Mucosa of stomach (tissue), 1 donor: ENCODE results near the gene CEP20.

Experiments
- H3K27me3 ChIP-seq: one replicate; pipeline ENCODE4 v1.7.0; 2013; ENCODE audit warnings: mild to moderate bottlenecking, low read length; ENCODE audit not compliant: control insufficient read depth, insufficient read depth
- H3K36me3 ChIP-seq: one replicate; pipeline ENCODE4 v1.7.0; 2013; ENCODE audit warnings: low read length; ENCODE audit not compliant: control insufficient read depth, insufficient read depth
- H3K4me1 ChIP-seq: one replicate; pipeline ENCODE4 v1.7.0; 2013; ENCODE audit warnings: mild to moderate bottlenecking, low read length; ENCODE audit not compliant: control insufficient read depth, insufficient read depth
- H3K4me3 ChIP-seq: one replicate; pipeline ENCODE4 v1.7.0; 2013; ENCODE audit warnings: low read length
- H3K9ac ChIP-seq: one replicate; pipeline ENCODE4 v1.7.0; 2013; ENCODE audit warnings: mild to moderate bottlenecking, low read length, moderate library complexity
- H3K9me3 ChIP-seq: one replicate; pipeline ENCODE4 v1.7.0; 2013; ENCODE audit warnings: mild to moderate bottlenecking, low read length, moderate library complexity; ENCODE audit not compliant: control insufficient read depth
- donor health status: Pancreatic carcinoma.

The CEP20 gene

DNA sequence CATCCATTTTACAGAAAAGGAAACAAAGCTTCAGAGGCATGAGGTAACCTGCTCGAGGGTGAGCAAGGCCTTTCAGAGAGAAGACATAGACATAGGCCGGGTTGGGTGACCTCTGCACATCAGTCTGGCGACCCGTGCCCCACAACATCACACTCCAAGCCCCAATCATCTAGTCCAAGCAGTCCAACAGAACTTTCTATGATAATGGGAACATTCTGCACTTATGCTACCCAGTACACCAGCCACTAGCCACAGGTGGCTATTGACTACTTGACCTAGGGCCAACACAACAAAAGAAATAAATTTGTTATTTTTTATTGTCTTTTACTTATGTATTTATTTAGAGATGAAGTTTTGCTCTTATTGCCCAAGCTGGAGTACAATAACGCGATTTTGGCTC is 52.3 kb downstream of the CEP20 start:
- no peaks in the 10 kb centered on the region for H3K36me3 ChIP-seq
- H3K9me3 ChIP-seq, result no peaks in the 10 kb centered on the region
- no peaks in the 10 kb centered on the region for H3K27me3 ChIP-seq
- H3K9ac ChIP-seq, result no peak overlapping the region
- no peaks in the 10 kb centered on the region for H3K4me1 ChIP-seq
- H3K4me3 ChIP-seq, result no peak overlapping the region

DNA sequence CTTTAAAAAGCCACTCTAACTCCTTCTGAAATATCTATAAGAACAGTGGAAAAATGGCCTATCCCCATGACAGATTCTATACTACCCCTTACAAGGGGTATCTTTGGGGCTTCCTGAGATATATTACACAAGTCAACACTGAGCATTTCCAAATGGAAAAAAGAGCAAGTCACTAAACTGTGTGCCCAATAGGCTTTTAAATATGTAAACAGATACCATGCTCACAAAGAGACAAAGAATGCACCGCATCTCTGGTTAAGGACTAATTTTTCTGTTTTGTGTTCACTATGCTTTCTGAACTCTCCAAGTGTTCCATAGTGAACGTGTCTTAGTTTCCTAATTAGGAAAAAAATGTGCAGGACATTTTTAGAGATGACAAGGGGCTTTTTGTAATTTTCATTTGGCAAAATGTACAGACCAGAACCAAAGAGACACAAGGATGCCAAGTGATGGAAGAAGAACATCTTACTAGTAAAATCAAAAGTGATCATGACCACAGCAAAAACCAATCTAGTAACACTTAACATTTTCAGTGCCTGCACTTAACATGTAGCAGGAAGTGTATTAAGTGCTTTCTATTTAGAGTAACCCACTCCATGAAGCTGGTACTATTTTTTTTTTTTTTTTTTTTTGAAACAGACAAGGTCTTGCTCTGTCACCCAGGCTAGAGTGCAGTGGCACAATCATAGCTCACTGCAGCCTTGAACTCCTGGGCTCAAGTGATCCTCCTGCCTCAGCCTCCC is 53.1 kb downstream of the CEP20 start:
- H3K4me1 ChIP-seq, result no peaks in the 10 kb centered on the region
- no peaks in the 10 kb centered on the region for H3K27me3 ChIP-seq
- no peaks in the 10 kb centered on the region for H3K36me3 ChIP-seq
- H3K4me3 ChIP-seq, result no peak overlapping the region
- H3K9me3 ChIP-seq, result no peaks in the 10 kb centered on the region
- H3K9ac ChIP-seq, result no peak overlapping the region

DNA sequence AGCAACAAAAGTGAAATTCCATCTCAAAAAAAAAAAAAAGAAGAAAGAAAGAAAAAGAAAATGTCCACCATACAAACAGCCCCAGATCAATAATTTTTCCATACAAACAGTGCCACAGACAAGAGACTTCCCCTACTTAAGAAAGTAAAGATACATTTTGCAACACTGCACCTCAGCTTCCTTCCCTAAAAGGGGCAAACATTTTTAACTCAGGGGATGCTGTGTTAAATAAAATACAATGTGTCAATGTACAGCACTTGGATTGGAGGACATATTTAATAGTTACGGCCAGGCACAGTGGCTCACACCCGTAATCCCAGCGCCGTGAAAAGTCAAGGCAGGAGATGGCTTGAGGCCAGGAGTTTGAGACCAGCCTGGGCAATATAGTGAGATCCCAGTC is 53.9 kb downstream of the CEP20 start:
- no peaks in the 10 kb centered on the region for H3K4me1 ChIP-seq
- H3K36me3 ChIP-seq, result no peaks in the 10 kb centered on the region
- H3K9ac ChIP-seq, result no peak overlapping the region
- H3K4me3 ChIP-seq, result no peak overlapping the region
- H3K9me3 ChIP-seq, result no peaks in the 10 kb centered on the region
- H3K27me3 ChIP-seq, result no peaks in the 10 kb centered on the region

DNA sequence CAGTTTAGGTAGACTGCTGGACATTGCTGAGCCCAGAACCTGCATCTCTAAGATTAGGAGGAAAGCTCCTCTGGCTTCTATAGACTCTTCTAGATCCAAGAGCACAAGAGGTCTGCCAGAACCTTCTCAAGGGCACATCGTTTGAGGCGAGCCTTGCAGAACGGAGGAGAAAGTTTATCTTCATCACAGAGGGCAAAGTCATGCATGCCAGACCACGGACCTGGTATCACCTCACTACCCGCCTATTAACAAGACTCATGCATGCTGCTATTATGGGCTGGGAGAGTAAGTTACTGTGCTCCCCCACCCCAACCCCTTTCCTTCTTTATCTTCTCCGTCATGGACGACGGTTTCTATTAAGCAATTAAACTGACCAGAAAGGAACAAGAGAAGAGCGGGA is 54.9 kb downstream of the CEP20 start:
- H3K4me1 ChIP-seq, result no peaks in the 10 kb centered on the region
- no peak overlapping the region for H3K4me3 ChIP-seq

DNA sequence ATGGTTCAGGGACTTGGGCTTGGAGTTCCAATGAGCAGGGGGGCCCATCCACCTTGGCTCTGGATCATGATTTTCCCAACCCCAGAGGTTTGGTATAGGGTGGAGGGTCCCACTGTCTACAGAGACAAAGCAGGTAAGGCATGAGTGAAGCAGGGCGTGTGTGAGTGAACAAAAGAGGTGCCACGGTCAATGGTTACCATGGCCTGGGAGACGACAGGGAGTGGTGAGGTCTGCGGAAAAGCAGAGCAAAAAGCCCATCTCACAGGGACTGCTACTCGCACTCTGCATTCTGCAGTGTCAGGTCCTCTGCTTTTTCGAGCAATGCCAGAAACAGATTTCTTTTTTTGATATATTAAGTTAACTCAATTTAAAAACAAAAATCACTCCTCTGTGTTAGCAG is 56.2 kb downstream of the CEP20 start:
- Histone ChIP-seq H3K27me3 (no peaks in the 10 kb centered on the region), H3K4me1 (no peaks in the 10 kb centered on the region), H3K9ac (no peak overlapping the region), H3K36me3 (no peaks in the 10 kb centered on the region), H3K4me3 (no peak overlapping the region), H3K9me3 (no peaks in the 10 kb centered on the region)

More for the DNA sequence above, 54.9 kb downstream of the CEP20 start:
- no peaks in the 10 kb centered on the region for H3K27me3 ChIP-seq
- H3K9me3 ChIP-seq, result no peaks in the 10 kb centered on the region
- no peaks in the 10 kb centered on the region for H3K36me3 ChIP-seq
- no peak overlapping the region for H3K9ac ChIP-seq

DNA sequence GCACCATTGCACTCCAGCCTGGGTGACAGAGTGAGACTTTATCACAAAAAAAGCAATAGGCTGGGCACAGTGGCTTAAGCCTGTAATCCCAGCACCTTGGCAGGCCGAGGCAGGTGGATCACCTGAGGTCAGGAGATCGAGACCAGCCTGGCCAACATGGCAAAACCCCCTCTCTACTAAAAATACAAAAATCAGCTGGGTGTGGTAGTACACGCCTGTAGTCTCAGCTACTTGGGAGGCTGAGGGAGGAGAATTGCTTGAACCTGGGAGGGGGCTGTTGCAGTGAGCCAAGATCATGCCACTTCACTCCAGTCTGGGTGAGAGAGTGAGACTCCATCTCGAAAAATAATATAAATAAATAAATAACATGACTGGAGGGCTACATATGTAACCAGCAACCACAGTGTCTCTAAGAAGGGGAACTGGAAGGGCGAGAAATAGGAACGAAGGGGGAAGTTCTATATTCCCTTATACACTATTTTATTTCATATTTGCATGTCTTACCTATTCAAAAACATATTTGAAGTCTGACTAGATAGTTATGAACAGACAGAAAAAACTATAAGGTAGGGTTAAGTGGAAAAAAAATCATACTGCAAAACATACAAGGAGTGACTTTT is 57.5 kb downstream of the CEP20 start:
- no peak overlapping the region for H3K9ac ChIP-seq
- no peaks in the 10 kb centered on the region for H3K9me3 ChIP-seq
- H3K27me3 ChIP-seq, result no peaks in the 10 kb centered on the region
- no peaks in the 10 kb centered on the region for H3K4me1 ChIP-seq
- H3K4me3 ChIP-seq, result no peak overlapping the region
- H3K36me3 ChIP-seq, result no peaks in the 10 kb centered on the region

DNA sequence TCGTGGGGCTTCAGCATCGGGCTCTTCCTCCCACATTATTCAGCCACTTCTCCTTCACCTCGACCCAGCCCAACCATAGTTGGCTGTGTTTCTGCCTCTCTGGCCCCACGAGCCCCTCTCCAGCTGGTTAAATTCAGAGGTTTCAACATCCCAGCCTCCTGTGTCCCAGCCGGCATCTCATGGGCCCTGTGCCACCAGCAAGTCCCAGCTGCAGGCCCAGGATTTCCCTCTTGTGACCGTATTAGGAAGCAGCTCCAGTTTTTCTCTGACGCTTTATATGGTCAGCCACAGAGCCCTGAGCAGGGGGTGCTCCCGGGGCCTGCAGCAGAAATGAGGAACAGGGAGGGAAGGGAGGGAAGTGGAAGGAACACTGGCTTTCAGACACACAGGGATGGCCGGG is 58.9 kb downstream of the CEP20 start:
- H3K4me3 ChIP-seq, result no peak overlapping the region
- H3K9me3 ChIP-seq, result no peaks in the 10 kb centered on the region
- H3K4me1 ChIP-seq, result no peaks in the 10 kb centered on the region
- H3K27me3 ChIP-seq, result no peaks in the 10 kb centered on the region
- H3K9ac ChIP-seq, result no peak overlapping the region
- no peaks in the 10 kb centered on the region for H3K36me3 ChIP-seq

DNA sequence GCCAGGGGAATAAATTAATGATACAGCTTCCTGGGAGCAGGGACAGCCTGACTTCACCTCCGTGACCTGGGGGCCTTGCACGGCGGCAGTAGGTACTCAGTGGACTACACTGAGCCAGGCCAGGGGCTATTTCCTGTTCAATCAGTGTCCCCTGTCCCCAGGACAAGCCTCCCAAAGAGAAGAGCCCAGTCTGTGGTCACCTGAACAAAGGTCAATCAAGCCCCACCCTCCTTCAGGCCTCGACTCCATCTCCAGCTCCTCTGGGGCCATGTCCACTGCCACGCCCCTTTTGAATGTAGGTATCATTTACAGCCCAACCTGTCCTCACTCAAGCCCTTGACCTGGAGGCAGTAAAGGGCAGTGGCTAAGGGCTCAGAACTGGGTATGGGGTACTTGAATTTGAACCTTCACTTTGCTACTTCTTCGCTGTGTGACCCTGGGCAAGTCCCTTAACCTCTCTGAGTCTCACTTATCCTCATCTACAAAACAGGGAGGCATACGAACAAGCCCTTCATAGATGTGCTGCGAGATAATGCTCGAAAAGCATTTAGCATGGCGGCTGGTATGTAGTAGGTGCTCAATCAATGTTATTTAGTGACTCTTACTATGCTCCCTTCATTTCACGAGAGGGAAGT is 60.6 kb downstream of the CEP20 start:
- Histone ChIP-seq H3K4me3 (no peak overlapping the region), H3K27me3 (no peaks in the 10 kb centered on the region), H3K36me3 (no peaks in the 10 kb centered on the region), H3K9me3 (no peaks in the 10 kb centered on the region), H3K9ac (no peak overlapping the region), H3K4me1 (no peaks in the 10 kb centered on the region)

DNA sequence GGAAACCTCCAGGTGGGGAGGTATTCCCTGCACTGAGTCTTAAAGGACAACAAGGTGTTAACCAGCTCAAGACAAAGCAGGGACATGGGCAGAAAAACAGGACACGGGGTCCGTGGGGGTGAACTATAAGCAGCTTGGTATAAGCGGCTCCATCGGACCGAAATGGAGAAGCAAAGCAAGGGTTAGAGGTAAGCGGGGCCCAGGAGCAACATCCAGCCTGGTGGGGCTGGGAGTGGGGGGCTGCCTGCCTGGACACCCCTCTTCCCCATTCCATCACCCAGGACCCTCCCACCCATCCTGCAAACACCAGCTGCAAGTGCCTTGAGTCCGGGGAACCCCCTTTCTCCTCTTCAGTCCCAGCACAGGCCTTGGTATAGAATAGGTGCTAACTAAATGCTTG is 61.1 kb downstream of the CEP20 start:
- Histone ChIP-seq H3K9ac (no peak overlapping the region), H3K36me3 (no peaks in the 10 kb centered on the region), H3K9me3 (no peaks in the 10 kb centered on the region), H3K4me1 (no peaks in the 10 kb centered on the region), H3K27me3 (no peaks in the 10 kb centered on the region), H3K4me3 (no peak overlapping the region)

DNA sequence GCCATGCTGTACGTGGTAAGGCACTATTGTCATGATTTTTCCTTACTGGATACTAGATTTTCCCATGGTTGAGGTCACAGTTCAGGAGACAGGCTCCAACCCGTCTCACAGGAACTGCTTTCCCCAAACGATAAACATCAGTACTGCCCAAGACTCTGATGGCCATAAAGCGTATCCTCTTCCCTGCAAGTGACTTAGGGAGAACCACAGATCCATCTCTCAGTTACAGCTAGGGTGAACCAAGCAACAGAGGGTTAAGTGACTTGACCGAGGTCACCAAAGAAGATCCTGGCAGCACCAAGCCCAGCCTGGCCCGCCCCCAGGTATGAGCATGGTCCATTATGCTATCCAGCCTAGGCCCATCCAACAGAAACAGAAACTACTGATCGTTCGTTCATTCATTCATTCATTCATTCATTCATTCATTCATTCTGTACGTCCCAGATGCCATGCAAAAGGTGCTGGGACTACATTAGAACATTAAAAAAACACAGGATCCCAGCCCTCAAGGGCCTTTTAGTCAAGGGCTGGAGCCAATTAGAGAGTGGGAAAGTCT is 62.6 kb downstream of the CEP20 start:
- Histone ChIP-seq H3K36me3 (no peaks in the 10 kb centered on the region), H3K9ac (no peak overlapping the region), H3K4me3 (no peak overlapping the region), H3K4me1 (no peaks in the 10 kb centered on the region), H3K9me3 (no peaks in the 10 kb centered on the region), H3K27me3 (no peaks in the 10 kb centered on the region)

DNA sequence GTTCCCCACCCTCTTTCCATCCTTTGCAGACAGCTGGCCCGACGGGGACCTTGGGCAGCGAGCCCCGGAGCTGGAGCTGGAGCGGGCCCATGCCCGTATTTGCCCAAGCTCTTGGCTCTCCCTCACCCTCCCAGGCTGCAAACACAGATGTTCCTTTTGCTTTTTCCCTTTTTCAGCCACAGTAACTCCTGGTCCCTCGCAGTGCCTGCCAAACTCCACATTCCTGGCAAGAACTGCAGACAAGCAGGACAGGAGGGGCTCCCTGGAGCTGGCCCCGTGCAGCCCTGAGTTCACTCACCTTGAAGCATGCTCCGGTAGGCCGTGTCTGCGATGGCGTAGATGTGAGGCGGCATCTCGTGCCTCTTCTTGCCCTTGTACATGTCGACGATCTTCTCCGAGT is 65.4 kb downstream of the CEP20 start:
- no peak overlapping the region for H3K9ac ChIP-seq
- H3K4me1 ChIP-seq, result no peaks in the 10 kb centered on the region
- no peaks in the 10 kb centered on the region for H3K36me3 ChIP-seq
- H3K27me3 ChIP-seq, result peaks cover 3% of the 10 kb centered on the region
- H3K4me3 ChIP-seq, result no peak overlapping the region
- H3K9me3 ChIP-seq, result no peaks in the 10 kb centered on the region

DNA sequence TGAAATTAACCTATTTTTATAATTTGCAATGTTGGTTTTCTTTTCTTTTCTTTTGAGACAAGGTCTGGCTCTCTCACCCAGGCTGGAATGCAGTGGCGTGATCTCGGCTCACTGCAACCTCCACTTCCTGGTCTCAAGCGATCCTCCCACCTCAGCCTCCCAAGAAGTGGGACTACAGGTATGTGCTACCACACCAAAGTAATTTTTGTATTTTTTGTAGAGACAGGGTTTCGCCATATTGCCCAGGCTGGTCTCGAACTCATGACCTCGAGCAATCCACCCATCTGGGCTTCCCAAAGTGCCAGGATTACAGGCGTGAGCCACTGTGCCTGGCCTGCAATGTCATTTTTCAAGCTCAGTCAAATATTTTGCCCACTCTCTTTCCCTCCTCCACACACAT is 67.6 kb downstream of the CEP20 start:
- no peaks in the 10 kb centered on the region for H3K9me3 ChIP-seq
- no peaks in the 10 kb centered on the region for H3K36me3 ChIP-seq
- peaks cover 3% of the 10 kb centered on the region for H3K27me3 ChIP-seq
- H3K4me1 ChIP-seq, result no peaks in the 10 kb centered on the region
- H3K9ac ChIP-seq, result no peak overlapping the region
- no peak overlapping the region for H3K4me3 ChIP-seq
